ENCODE results near the gene FAM110D.
A peak's percentile ranks its signal among the peaks of the same experiment; 100 is the strongest.

The FAM110D gene

DNA sequence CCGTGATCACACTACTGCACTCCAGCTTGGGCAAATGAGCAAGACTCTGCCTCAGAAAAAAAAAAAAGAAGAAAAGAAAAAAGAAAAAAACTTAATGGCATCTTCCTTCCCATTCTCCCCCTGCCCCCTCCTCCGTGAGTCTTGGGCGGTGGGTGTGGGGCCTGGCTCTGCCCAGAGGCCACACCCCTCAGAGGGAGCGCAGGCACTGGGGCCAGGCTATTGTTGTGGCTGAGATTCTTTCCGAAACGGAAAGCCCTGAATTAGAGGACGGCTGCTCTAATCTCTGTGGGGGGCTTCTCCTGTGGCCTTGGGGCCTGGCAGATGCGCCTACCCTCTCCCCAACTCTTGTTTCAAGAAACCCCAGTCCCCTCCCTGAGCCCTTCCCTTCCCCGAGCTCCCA, 4.1 kb upstream of the FAM110D start:
- ChIA-PET POLR2A (interaction anchor here (1.2 kb wide), 1 partner anchor 15 kb away, joined by 3 read pairs; the partner anchor contains the start of gene ZNF593), CTCF (interaction anchor here (2.1 kb wide), 1 partner anchor 10 kb away, joined by 8 read pairs; no protein-coding TSS in a partner anchor)
- peak; percentile 4 for DNase-seq (ENCODE audit: extremely low spot score)
- no peak for TF ChIP-seq ELF4 (IDR thresholded peaks at IDR 0.05)
- TF ChIP-seq ZNF384 (IDR thresholded peaks at IDR 0.05), result no peak
- no peak for TF ChIP-seq LEF1 (IDR thresholded peaks at IDR 0.05; ENCODE audit: borderline replicate concordance)
- TF ChIP-seq BHLHE40 (IDR thresholded peaks at IDR 0.05; ENCODE audit: borderline replicate concordance), result no peak
- no peak for TF ChIP-seq NFRKB (IDR thresholded peaks at IDR 0.05)

DNA sequence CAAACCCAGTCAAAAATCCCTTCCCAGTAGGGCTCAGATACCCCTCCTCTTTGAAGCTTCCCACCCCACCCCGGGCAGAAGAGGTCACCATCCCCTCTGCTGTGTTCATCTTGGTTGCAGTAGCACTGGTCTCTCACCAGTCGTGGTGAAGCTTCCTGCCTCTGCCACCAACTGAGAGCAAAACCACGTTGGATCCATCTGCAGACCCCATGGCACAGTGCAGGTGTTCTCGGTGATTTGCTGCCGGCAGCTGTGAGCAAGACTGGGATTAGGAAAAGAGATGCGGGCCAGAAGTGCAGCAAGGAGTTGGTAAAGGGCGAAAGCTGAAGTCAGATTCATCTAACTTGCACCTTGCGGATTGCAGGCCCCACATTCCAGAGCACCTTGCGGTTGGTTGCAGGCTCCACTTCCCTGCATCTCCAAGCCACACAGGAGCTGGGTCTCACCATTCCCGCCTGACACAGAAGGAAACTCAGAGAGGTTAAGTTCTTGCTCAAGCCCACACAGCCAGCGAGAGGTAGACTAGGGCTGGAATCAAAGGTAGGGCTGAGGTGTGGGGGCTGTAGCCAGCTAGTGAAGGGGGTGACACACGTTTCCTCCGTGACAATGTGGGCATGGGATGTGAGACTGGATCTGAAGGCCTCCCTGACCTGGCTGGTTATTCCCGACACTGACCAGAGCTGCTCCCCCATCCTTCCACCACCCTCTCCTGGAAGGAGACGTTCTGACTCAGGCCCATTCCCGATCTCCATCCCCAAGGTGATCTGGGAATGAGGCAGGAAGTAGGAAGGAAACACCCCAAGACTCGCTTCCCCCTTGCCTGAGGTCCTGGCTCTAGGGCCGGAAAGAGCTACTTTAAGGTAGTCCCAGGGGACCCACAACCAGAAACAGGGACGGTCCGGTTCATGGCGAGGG, 3.3 kb upstream of the FAM110D start:
- CTCF ChIA-PET, result interaction anchor here (1.3 kb wide), 1 partner anchor 14 kb away, joined by 3 read pairs; the partner anchor contains the start of gene ZNF593
- peak; percentile 3 for DNase-seq (ENCODE audit: extremely low spot score)
- POLR2A ChIA-PET, result interaction anchor here (0.6 to 1.2 kb wide), 3 partner anchors 14 to 565 kb away, joined by 3 read pairs; partner anchors contain the start of gene ZNF593
- TF ChIP-seq CTBP1 (IDR thresholded peaks at IDR 0.05; ENCODE audit: borderline replicate concordance), result no peak
- no peak for TF ChIP-seq HDGF (IDR thresholded peaks at IDR 0.05; ENCODE audit: borderline replicate concordance)
- TF ChIP-seq SP1 (IDR thresholded peaks at IDR 0.05), result no peak
- no peak for TF ChIP-seq TARDBP (IDR thresholded peaks at IDR 0.05)
- no peak for TF ChIP-seq L3MBTL2 (conservative IDR thresholded peaks at IDR 0.05)
- TF ChIP-seq ZNF384 (IDR thresholded peaks at IDR 0.05), result no peak
- no peak for TF ChIP-seq NFRKB (IDR thresholded peaks at IDR 0.05)
- no peak for TF ChIP-seq ELF4 (IDR thresholded peaks at IDR 0.05)
- TF ChIP-seq, protein P1, sequence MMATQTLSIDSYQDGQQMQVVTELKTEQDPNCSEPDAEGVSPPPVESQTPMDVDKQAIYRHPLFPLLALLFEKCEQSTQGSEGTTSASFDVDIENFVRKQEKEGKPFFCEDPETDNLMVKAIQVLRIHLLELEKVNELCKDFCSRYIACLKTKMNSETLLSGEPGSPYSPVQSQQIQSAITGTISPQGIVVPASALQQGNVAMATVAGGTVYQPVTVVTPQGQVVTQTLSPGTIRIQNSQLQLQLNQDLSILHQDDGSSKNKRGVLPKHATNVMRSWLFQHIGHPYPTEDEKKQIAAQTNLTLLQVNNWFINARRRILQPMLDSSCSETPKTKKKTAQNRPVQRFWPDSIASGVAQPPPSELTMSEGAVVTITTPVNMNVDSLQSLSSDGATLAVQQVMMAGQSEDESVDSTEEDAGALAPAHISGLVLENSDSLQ (IDR thresholded peaks at IDR 0.05), result no peak
- no peak for TF ChIP-seq FOXM1 (IDR thresholded peaks at IDR 0.05; ENCODE audit: borderline replicate concordance)
- no peak for TF ChIP-seq FOXK2 (IDR thresholded peaks at IDR 0.05)
- TF ChIP-seq BHLHE40 (IDR thresholded peaks at IDR 0.05; ENCODE audit: borderline replicate concordance), result no peak
- TF ChIP-seq SUZ12 (IDR thresholded peaks at IDR 0.05), result no peak
- TF ChIP-seq LEF1 (IDR thresholded peaks at IDR 0.05; ENCODE audit: borderline replicate concordance), result no peak
- TF ChIP-seq ARNT (IDR thresholded peaks at IDR 0.05), result no peak
- no peak for TF ChIP-seq FOXA1 (IDR thresholded peaks at IDR 0.05)

DNA sequence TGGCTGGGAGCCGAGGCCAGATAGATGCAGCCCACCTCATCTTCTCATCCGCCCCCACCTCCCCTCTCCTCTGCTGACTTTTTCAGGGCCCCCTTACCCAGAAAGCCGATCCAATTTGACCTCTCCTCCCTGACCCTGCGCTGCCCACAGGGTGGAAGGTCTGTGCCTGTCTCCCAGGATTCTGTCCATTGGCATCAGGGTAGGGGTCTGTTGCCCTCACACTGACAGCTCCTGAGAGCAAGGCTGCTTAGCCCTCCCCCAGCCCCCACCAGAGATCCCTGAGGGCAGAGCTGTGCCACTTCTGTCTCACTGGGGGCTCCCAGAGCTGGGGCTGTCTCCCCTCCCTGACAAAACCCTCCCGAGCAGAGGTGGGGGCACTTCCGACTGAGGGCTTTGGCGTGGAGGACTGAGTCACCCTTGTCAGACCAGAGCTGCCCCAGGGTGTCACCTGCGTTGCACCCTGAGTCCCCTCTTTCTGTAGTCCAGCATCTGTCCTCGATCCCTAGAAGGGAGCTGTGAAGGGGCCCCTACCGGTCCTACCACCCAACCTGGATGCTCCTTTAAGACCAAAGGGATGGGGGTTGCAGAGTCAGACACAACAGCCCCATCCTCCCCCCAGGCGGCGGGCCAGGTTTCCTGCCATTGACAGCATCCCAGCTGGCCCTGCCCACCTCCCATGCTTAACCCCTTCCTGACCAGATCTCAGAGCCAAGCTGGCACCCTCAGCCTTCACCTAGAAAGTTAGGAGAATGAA, 2.4 kb upstream of the FAM110D start:
- ChIA-PET POLR2A (interaction anchor here (1.2 to 1.4 kb wide), 2 partner anchors 13 to 282 kb away, joined by 3 to 5 read pairs; partner anchors contain the start of gene ZNF593), CTCF (interaction anchor here (1.3 to 1.4 kb wide), 2 partner anchors 12 to 13 kb away, joined by 3 to 5 read pairs; partner anchors contain the start of gene ZNF593)
- TF ChIP-seq ZNF384 (IDR thresholded peaks at IDR 0.05), result no peak
- DNase-seq (ENCODE audit: extremely low spot score), result peak; percentile 22

DNA sequence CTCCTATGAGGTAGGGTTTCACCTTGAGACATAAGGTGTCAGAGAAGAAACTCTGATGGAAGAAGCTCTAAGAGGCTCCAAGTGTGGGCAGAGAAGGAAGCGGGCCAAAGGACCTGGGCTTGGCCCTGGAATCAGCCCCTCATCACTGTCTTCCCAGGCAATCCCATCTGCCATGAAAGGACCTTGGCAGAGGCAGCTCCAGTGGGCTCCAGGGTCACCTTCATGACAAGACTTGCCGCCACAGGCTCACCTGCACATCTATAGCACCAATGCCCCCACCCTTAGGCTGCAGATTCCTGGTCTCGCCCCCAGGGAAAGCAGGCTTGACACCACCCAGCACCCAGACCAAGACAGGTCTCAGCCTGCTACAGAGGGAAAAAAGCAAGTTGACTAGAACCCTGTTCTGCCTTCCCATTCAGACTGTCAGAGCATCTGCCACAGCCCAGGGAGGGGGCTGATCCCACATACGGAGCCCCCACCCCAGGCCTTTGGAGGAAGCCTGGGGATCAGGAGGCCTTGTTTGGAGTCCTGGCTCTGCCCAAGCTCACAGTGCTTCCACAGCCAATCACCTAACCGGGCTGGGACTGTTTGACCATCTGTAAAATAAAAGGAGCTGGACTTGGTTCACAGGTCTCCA, 490 bp upstream of the FAM110D start:
- TF ChIP-seq FOXM1 (IDR thresholded peaks at IDR 0.05; ENCODE audit: borderline replicate concordance), result no peak
- TF ChIP-seq BHLHE40 (IDR thresholded peaks at IDR 0.05; ENCODE audit: borderline replicate concordance), result no peak
- no peak for TF ChIP-seq NFRKB (IDR thresholded peaks at IDR 0.05)
- no peak for TF ChIP-seq L3MBTL2 (conservative IDR thresholded peaks at IDR 0.05)
- no peak for TF ChIP-seq ZNF384 (IDR thresholded peaks at IDR 0.05)
- no peak for TF ChIP-seq LEF1 (IDR thresholded peaks at IDR 0.05; ENCODE audit: borderline replicate concordance)
- no peak for TF ChIP-seq ARNT (IDR thresholded peaks at IDR 0.05)
- no peak for TF ChIP-seq FOXK2 (IDR thresholded peaks at IDR 0.05)
- TF ChIP-seq, protein P1 (IDR thresholded peaks at IDR 0.05), result no peak
- TF ChIP-seq CTBP1 (IDR thresholded peaks at IDR 0.05; ENCODE audit: borderline replicate concordance), result no peak
- TF ChIP-seq FOXA1 (IDR thresholded peaks at IDR 0.05), result no peak
- TF ChIP-seq SUZ12 (IDR thresholded peaks at IDR 0.05), result no peak
- no peak for TF ChIP-seq ELF4 (IDR thresholded peaks at IDR 0.05)
- TF ChIP-seq SP1 (IDR thresholded peaks at IDR 0.05), result no peak
- TF ChIP-seq HDGF (IDR thresholded peaks at IDR 0.05; ENCODE audit: borderline replicate concordance), result no peak
- TF ChIP-seq TARDBP (IDR thresholded peaks at IDR 0.05), result no peak
- ChIA-PET CTCF (interaction anchor here (1.0 to 2.2 kb wide), 2 partner anchors 13 to 75 kb away, joined by 3 to 4 read pairs; partner anchors contain the start of gene CEP85), POLR2A (interaction anchor here (1.1 kb wide), 1 partner anchor 11 kb away, joined by 4 read pairs; the partner anchor contains the start of gene ZNF593)
- no peak for DNase-seq (ENCODE audit: extremely low spot score)

DNA sequence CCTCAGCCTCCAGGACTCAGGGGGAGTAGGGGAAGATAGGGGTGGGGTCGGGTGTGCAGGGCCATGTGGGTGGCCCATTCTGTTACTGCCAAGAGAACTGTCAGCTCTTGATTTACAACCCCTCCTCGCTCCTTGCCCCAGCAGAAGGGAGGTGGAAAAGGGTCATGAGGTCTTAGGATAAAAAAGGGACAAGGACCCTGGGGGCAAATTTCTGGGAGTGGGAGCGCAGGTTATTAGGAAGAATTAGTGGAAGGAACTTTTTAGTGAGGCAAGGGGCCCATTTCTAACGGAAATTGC, 812 bp downstream of the FAM110D start:
- ChIA-PET POLR2A (no interaction called here), CTCF (interaction anchor here (2.2 kb wide), 1 partner anchor 15 kb away, joined by 4 read pairs; no protein-coding TSS in a partner anchor)
- no peak for DNase-seq (ENCODE audit: extremely low spot score)
- no peak for TF ChIP-seq FOXM1 (IDR thresholded peaks at IDR 0.05; ENCODE audit: borderline replicate concordance)
- no peak for TF ChIP-seq FOXK2 (IDR thresholded peaks at IDR 0.05)
- no peak for TF ChIP-seq NFRKB (IDR thresholded peaks at IDR 0.05)
- TF ChIP-seq, protein P1 (IDR thresholded peaks at IDR 0.05), result peak; percentile 80
